Neural cell (in vitro differentiated cells): Measurements from ENCODE around the gene GANAB. TPM values are rescaled to one million over a fixed set of nuclear protein-coding genes. Genes with fewer than 3 reads are reported as not detected.
A peak's percentile ranks its signal among the peaks of the same experiment; 100 is the strongest.
"Not testable (repeated sequence)": the region's sequence is repeated elsewhere in the genome, so short reads cannot be mapped to it uniquely, and the experiment has no call there.

Source experiments
- H2AFZ ChIP-seq: fragments of 200-600, 300-800 bp; sonication (generic), shearing (Covaris generic); 2 replicates; pipeline ENCODE4 v1.6.0; 2014; ENCODE audit warnings: low read depth, mild to moderate bottlenecking, antibody characterized with exemption, low read length, moderate library complexity
- H3F3A ChIP-seq: fragments of 200-600 bp; shearing (Covaris generic); 2 replicates; pipeline ENCODE4 v1.6.1; 2016; ENCODE audit warnings: mild to moderate bottlenecking, moderate library complexity, mixed read lengths, antibody characterized with exemption, low read length; ENCODE audit not compliant: insufficient read depth, poor library complexity, severe bottlenecking
- H3K27ac ChIP-seq: fragments of 200-600, 300-800 bp; sonication (generic), shearing (Covaris generic); 2 replicates; pipeline ENCODE4 v1.5.1; 2014; ENCODE audit warnings: mild to moderate bottlenecking, low read length, moderate library complexity
- H3K27me3 ChIP-seq: fragments of 300-800, 200-600 bp; sonication (generic), shearing (Covaris generic); 2 replicates; pipeline ENCODE4 v1.6.0; 2014; ENCODE audit warnings: mild to moderate bottlenecking, low read depth, low read length, moderate library complexity; ENCODE audit not compliant: insufficient read depth
- H3K36me3 ChIP-seq: fragments of 300-800, 200-600 bp; sonication (generic), shearing (Covaris generic); 2 replicates; pipeline ENCODE4 v1.5.1; 2014; ENCODE audit warnings: mild to moderate bottlenecking, antibody characterized with exemption, low read length, moderate library complexity; ENCODE audit not compliant: insufficient read depth
- H3K4me2 ChIP-seq: fragments of 300-800, 200-600 bp; sonication (generic), shearing (Covaris generic); 2 replicates; pipeline ENCODE4 v1.6.0; 2014; ENCODE audit warnings: mild to moderate bottlenecking, low read length
- H3K4me3 ChIP-seq: fragments of 300-800, 200-600 bp; sonication (generic), shearing (Covaris generic); 2 replicates; pipeline ENCODE4 v1.5.1; 2014; ENCODE audit warnings: mild to moderate bottlenecking, low read length, moderate library complexity
- H3K79me2 ChIP-seq: fragments of 200-600 bp; shearing (Covaris generic); replicated peaks from 2 replicates; pipeline ENCODE4 v1.6.0; 2014; ENCODE audit warnings: mild to moderate bottlenecking, low read length, moderate library complexity; ENCODE audit not compliant: insufficient read depth
- H3K9ac ChIP-seq: fragments of 300-800, 200-600 bp; sonication (generic), shearing (Covaris generic); 2 replicates; pipeline ENCODE4 v1.6.1; 2016; ENCODE audit warnings: mild to moderate bottlenecking, low read length, mixed read lengths
- H3K9me2 ChIP-seq: fragments of 200-600 bp; shearing (Covaris generic); 2 replicates; pipeline ENCODE4 v1.6.1; 2016; ENCODE audit warnings: mild to moderate bottlenecking, low read length, mixed read lengths; ENCODE audit not compliant: insufficient read depth
- H3K9me3 ChIP-seq: fragments of 200-600, 300-800 bp; sonication (generic), shearing (Covaris generic); 2 replicates; pipeline ENCODE4 v1.6.1; 2016; ENCODE audit warnings: mild to moderate bottlenecking, mixed run types, low read length, moderate library complexity, mixed read lengths
- H4K20me1 ChIP-seq: fragments of 200-600 bp; shearing (Covaris generic); 2 replicates; pipeline ENCODE4 v1.6.1; 2016; ENCODE audit warnings: mild to moderate bottlenecking, mixed run types; ENCODE audit not compliant: insufficient read depth
- EP300 ChIP-seq: fragments of 450-650 bp; conservative IDR thresholded peaks from 2 replicates; pipeline ENCODE4 v1.6.1; 2014; ENCODE audit warnings: antibody characterized with exemption, mild to moderate bottlenecking, moderate library complexity; ENCODE audit not compliant: poor library complexity, severe bottlenecking
- EZH2 ChIP-seq: fragments of 200-600, 300-800 bp; shearing (Covaris generic), sonication (generic); IDR thresholded peaks from 2 replicates; pipeline ENCODE4 v1.6.1; 2014; ENCODE audit warnings: antibody characterized with exemption, low read length, borderline replicate concordance, mild to moderate bottlenecking; ENCODE audit not compliant: insufficient read depth, poor library complexity, severe bottlenecking
- MXI1 ChIP-seq: fragments of 450-650 bp; conservative IDR thresholded peaks from 2 replicates; pipeline ENCODE4 v1.6.1; 2014; ENCODE audit warnings: antibody characterized with exemption, mild to moderate bottlenecking; ENCODE audit not compliant: poor library complexity, severe bottlenecking
- POLR2AphosphoS5 ChIP-seq: IDR thresholded peaks from 2 replicates; pipeline ENCODE4 v1.6.1; 2012
- RAD21 ChIP-seq: fragments of 450-650 bp; conservative IDR thresholded peaks from 2 replicates; pipeline ENCODE4 v1.6.1; 2014; ENCODE audit warnings: antibody characterized with exemption, mild to moderate bottlenecking, moderate library complexity
- SMC3 ChIP-seq: fragments of 450-650 bp; conservative IDR thresholded peaks from 2 replicates; pipeline ENCODE4 v1.6.1; 2014; ENCODE audit warnings: antibody characterized with exemption, mild to moderate bottlenecking, moderate library complexity; ENCODE audit not compliant: poor library complexity
- TAF1 ChIP-seq: IDR thresholded peaks from 2 replicates; pipeline ENCODE4 v1.6.1; 2012; ENCODE audit warnings: low read depth
- polyA plus RNA-seq: library from polyadenylated mRNA; depleted of rRNA; stranded (reverse); fragments of >200 nt; gene quantifications from 2 replicates; pipeline ENCODE4 v1.2.3, GENCODE V29; 2014
- TF ChIP-seq, protein P1 (sequence below): fragments of 450-650 bp; IDR thresholded peaks from 2 replicates; pipeline ENCODE4 v1.5.1; 2014; ENCODE audit warnings: antibody characterized with exemption, mild to moderate bottlenecking, moderate library complexity; ENCODE audit not compliant: poor library complexity, severe bottlenecking
- TF ChIP-seq, protein P2 (sequence below): IDR thresholded peaks from 2 replicates; pipeline ENCODE4 v1.6.1; 2012; ENCODE audit warnings: borderline replicate concordance

The GANAB gene
- polyA plus RNA-seq, 1 donor from 2014 or later: 62.7 TPM

- Histone ChIP-seq H3F3A (peaks cover 7% of the 10 kb centered on the region), H3K36me3 (peaks cover 7% of the 10 kb centered on the region), H3K9ac (peak within 1 kb of the TSS; percentile 94), H4K20me1 (no peaks in the 10 kb centered on the region), H3K27ac (peak within 1 kb of the TSS; percentile 96), H3K9me2 (no peaks in the 10 kb centered on the region), H3K9me3 (no peaks in the 10 kb centered on the region), H3K4me2 (peak within 1 kb of the TSS; percentile 82), H3K27me3 (no peaks in the 10 kb centered on the region), H3K79me2 (peaks cover 9% of the 10 kb centered on the region), H2AFZ (peak within 1 kb of the TSS; percentile 67), H3K4me3 (peak within 1 kb of the TSS; percentile 81)
- TF ChIP-seq, protein P1, sequence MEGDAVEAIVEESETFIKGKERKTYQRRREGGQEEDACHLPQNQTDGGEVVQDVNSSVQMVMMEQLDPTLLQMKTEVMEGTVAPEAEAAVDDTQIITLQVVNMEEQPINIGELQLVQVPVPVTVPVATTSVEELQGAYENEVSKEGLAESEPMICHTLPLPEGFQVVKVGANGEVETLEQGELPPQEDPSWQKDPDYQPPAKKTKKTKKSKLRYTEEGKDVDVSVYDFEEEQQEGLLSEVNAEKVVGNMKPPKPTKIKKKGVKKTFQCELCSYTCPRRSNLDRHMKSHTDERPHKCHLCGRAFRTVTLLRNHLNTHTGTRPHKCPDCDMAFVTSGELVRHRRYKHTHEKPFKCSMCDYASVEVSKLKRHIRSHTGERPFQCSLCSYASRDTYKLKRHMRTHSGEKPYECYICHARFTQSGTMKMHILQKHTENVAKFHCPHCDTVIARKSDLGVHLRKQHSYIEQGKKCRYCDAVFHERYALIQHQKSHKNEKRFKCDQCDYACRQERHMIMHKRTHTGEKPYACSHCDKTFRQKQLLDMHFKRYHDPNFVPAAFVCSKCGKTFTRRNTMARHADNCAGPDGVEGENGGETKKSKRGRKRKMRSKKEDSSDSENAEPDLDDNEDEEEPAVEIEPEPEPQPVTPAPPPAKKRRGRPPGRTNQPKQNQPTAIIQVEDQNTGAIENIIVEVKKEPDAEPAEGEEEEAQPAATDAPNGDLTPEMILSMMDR: peak; percentile 41
- TF ChIP-seq SMC3 (peak; percentile 37), EP300 (peak; percentile 90), POLR2AphosphoS5 (peak; percentile 92), TAF1 (peak; percentile 87), MXI1 (peak; percentile 89), RAD21 (peak; percentile 52), EZH2 (no peak)
- TF ChIP-seq, protein P2, sequence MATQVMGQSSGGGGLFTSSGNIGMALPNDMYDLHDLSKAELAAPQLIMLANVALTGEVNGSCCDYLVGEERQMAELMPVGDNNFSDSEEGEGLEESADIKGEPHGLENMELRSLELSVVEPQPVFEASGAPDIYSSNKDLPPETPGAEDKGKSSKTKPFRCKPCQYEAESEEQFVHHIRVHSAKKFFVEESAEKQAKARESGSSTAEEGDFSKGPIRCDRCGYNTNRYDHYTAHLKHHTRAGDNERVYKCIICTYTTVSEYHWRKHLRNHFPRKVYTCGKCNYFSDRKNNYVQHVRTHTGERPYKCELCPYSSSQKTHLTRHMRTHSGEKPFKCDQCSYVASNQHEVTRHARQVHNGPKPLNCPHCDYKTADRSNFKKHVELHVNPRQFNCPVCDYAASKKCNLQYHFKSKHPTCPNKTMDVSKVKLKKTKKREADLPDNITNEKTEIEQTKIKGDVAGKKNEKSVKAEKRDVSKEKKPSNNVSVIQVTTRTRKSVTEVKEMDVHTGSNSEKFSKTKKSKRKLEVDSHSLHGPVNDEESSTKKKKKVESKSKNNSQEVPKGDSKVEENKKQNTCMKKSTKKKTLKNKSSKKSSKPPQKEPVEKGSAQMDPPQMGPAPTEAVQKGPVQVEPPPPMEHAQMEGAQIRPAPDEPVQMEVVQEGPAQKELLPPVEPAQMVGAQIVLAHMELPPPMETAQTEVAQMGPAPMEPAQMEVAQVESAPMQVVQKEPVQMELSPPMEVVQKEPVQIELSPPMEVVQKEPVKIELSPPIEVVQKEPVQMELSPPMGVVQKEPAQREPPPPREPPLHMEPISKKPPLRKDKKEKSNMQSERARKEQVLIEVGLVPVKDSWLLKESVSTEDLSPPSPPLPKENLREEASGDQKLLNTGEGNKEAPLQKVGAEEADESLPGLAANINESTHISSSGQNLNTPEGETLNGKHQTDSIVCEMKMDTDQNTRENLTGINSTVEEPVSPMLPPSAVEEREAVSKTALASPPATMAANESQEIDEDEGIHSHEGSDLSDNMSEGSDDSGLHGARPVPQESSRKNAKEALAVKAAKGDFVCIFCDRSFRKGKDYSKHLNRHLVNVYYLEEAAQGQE: peak; percentile 80
Observed at GRCh38 chr11:62591448-62592145, 54.8 kb downstream of the GANAB start, which contains the start of gene TUT1. TSS of gene TUT1 (minus strand) at chr11:62591523. CDS start at chr11:62591485, 38 bp downstream.

GRCh38 chr11:62588966-62589637, 57.3 kb downstream of the GANAB start:
- H2AFZ ChIP-seq: no peak overlapping the region
- H3K36me3 ChIP-seq: peaks cover 7% of the 10 kb centered on the region

GRCh38 chr11:62585356-62585755, 61.1 kb downstream of the GANAB start:
- H3K27me3 ChIP-seq, H3F3A ChIP-seq, H3K4me3 ChIP-seq, H4K20me1 ChIP-seq, H3K27ac ChIP-seq, H3K9ac ChIP-seq, H3K36me3 ChIP-seq, H3K9me2 ChIP-seq, H3K4me2 ChIP-seq, H2AFZ ChIP-seq, H3K79me2 ChIP-seq, H3K9me3 ChIP-seq: not testable (repeated sequence)

More at GRCh38 chr11:62588966-62589637, 57.3 kb downstream of the GANAB start:
- no peaks in the 10 kb centered on the region for H3K9me2 ChIP-seq
- H3K79me2 ChIP-seq: peaks cover 9% of the 10 kb centered on the region
- H3K9ac ChIP-seq: no peak overlapping the region
- TF ChIP-seq EP300: no peak
- TF ChIP-seq, protein P1: peak; percentile 46
- H3K4me2 ChIP-seq: no peak overlapping the region
- no peak overlapping the region for H3K27ac ChIP-seq
- peaks cover 7% of the 10 kb centered on the region for H3F3A ChIP-seq
- no peak overlapping the region for H3K4me3 ChIP-seq
- H3K27me3 ChIP-seq: no peaks in the 10 kb centered on the region
- H3K9me3 ChIP-seq: no peaks in the 10 kb centered on the region
- no peaks in the 10 kb centered on the region for H4K20me1 ChIP-seq

- not testable (repeated sequence) for H3K9me2 ChIP-seq, H3F3A ChIP-seq, H3K4me2 ChIP-seq, H2AFZ ChIP-seq, H3K79me2 ChIP-seq, H3K4me3 ChIP-seq, H3K27ac ChIP-seq, H3K27me3 ChIP-seq, H3K9ac ChIP-seq, H3K36me3 ChIP-seq, H3K9me3 ChIP-seq, H4K20me1 ChIP-seq
Observed at GRCh38 chr11:62581735-62582134, 64.7 kb downstream of the GANAB start.
